Activated gamma-delta T cell treated with anti-CD3 and anti-CD28 coated beads, Interleukin-2, amount 50 U/mL, for 16 hours (primary cell): ENCODE measurements around the gene CCDC40.

Source experiments
- DNase-seq: peaks from one replicate; pipeline ENCODE4 v3.0.0-alpha.2; 2020; ENCODE audit warnings: low read depth

The CCDC40 gene

GRCh38 chr17:80018917-80019651 lies 17.4 kb upstream of the CCDC40 start:
- DNase-seq: no peak

GRCh38 chr17:80021600-80021999 lies 14.8 kb upstream of the CCDC40 start:
- DNase-seq: no peak

- no peak for DNase-seq
Observed at GRCh38 chr17:80023481-80024205, 12.8 kb upstream of the CCDC40 start.

- DNase-seq: no peak
Observed at GRCh38 chr17:80024206-80024972, 12.1 kb upstream of the CCDC40 start.

- DNase-seq: no peak
Observed at GRCh38 chr17:80025140-80025539, 11.3 kb upstream of the CCDC40 start.

- no peak for DNase-seq
Observed at GRCh38 chr17:80025796-80026195, 10.6 kb upstream of the CCDC40 start.

GRCh38 chr17:80026359-80027042 lies 9.9 kb upstream of the CCDC40 start:
- DNase-seq: no peak

- DNase-seq: no peak
Observed at GRCh38 chr17:80027043-80027435, 9.4 kb upstream of the CCDC40 start.

GRCh38 chr17:80028030-80028429 lies 8.4 kb upstream of the CCDC40 start:
- no peak for DNase-seq

GRCh38 chr17:80029258-80029974 lies 7.0 kb upstream of the CCDC40 start:
- DNase-seq: no peak

GRCh38 chr17:80030730-80031410 lies 5.6 kb upstream of the CCDC40 start:
- no peak for DNase-seq

- DNase-seq: no peak
Observed at GRCh38 chr17:80031691-80032430, 4.6 kb upstream of the CCDC40 start.

GRCh38 chr17:80032614-80033171 lies 3.7 kb upstream of the CCDC40 start:
- no peak for DNase-seq

- DNase-seq: no peak
Observed at GRCh38 chr17:80033840-80034239, 2.6 kb upstream of the CCDC40 start.

- DNase-seq: no peak
Observed at GRCh38 chr17:80034791-80035686, 1.4 kb upstream of the CCDC40 start.

- no peak for DNase-seq
Observed at GRCh38 chr17:80035687-80035936, 830 bp upstream of the CCDC40 start, which contains the start of gene TBC1D16. TSS of gene TBC1D16 (minus strand) at chr17:80035872. CDS start at chr17:80013547, 22,325 bp downstream.

GRCh38 chr17:80036715-80037477 lies 454 bp downstream of the CCDC40 start:
- DNase-seq: no peak

GRCh38 chr17:80043963-80044362 lies 7.5 kb downstream of the CCDC40 start:
- DNase-seq: no peak
